Naive thymus-derived CD8-positive, alpha-beta T cell (primary cell): ENCODE data around the gene C21orf58. TPM values are rescaled to one million over a fixed set of nuclear protein-coding genes. Genes with fewer than 3 reads are reported as not detected.
A peak's percentile ranks its signal among the peaks of the same experiment; 100 is the strongest.

Experiments used
- ATAC-seq, 2 donors: fragments of 150-1000 bp; cut with Tn5 transposase in 1 of 2; sonication (Bioruptor Pico), chemical (Tn5 transposase) in 1 of 2; 1 replicate in 1 of 2; 2 replicates in 1 of 2; pipeline ENCODE4 v1.10.0; 2021; ENCODE audit warnings: mild to moderate bottlenecking in 2 of 2, moderate library complexity in 2 of 2
- POLR2A ChIA-PET: fragments of 350-600 bp; sonication (Branson Sonifier 250); formaldehyde crosslinking; loops from one replicate; lab custom pipeline; 2021; ENCODE audit warnings: antibody characterized with exemption; lab: Charles Lee
- DNase-seq, 10 donors: peaks; one replicate each; pipeline versions ENCODE4 v3.0.0 to v3.0.0-alpha.2; 2020 to 2022
- H3K27ac Mint-ChIP-seq, 10 donors: one replicate each; pipeline ENCODE4 v1.8.0; 2020 to 2022; ENCODE audit warnings: mild to moderate bottlenecking in 10 of 10, mixed read lengths in 10 of 10, moderate library complexity in 4 of 10, inconsistent platforms in 1 of 10
- H3K27me3 Mint-ChIP-seq, 5 donors: one replicate each; pipeline ENCODE4 v1.8.0; 2021 to 2022; ENCODE audit warnings: mixed read lengths in 5 of 5
- H3K36me3 Mint-ChIP-seq, 3 donors: one replicate each; pipeline ENCODE4 v1.8.0; 2020 to 2022; ENCODE audit warnings: mixed read lengths in 3 of 3, mild to moderate bottlenecking in 2 of 3, inconsistent platforms in 1 of 3
- H3K4me1 Mint-ChIP-seq, 4 donors: one replicate each; pipeline ENCODE4 v1.8.0; 2021 to 2022; ENCODE audit warnings: mixed read lengths in 4 of 4
- H3K4me3 Mint-ChIP-seq, 10 donors: one replicate each; pipeline ENCODE4 v1.8.0; 2020 to 2022; ENCODE audit warnings: mild to moderate bottlenecking in 10 of 10, mixed read lengths in 10 of 10, moderate library complexity in 6 of 10, inconsistent platforms in 1 of 10
- H3K9me3 Mint-ChIP-seq, 9 donors: one replicate each; pipeline ENCODE4 v1.8.0; 2020 to 2022; ENCODE audit warnings: mixed read lengths in 9 of 9, mild to moderate bottlenecking in 3 of 9, inconsistent platforms in 1 of 9, moderate library complexity in 1 of 9
- polyA plus RNA-seq, 3 donors: library from polyadenylated mRNA; unstranded; fragments of 300-500 nt; fragmentation: Illumina TruSeq; gene quantifications; one replicate each; pipeline ENCODE4 v1.2.3, GENCODE V29; 2021
- total RNA-seq, 8 experiments: library from RNA in 2 of 8; stranded (reverse) in 2 of 8; gene quantifications; one replicate each; pipeline ENCODE4 v1.2.3 and lab custom pipeline; 2021 to 2026

Gene C21orf58
- total and polyA plus RNA-seq, 5 experiments from 2014 or later, result 0.44 to 7.3 (median 1.2) TPM

DNA sequence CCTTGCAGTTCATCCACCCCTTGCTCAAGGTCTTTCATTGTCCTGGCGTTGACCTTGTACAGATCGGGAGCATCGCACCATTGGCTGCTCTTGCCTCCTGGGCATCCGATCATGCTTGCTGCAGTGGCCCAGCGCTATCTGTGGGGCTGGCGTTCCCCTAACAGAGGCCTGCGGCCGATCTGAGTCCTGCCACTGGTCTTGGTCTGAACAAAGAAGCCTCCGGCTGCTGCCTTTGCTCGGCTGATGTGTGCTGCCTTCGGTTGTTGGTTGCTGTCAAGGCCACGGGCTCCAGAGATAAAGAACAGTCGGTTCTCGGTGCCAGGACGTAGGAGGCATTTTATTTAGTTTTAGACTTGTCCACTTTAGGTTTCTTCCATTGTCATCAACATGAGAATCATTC lies 39.3 kb upstream of the C21orf58 start:
- peaks cover 4 to 71% (median 32%) of the 10 kb centered on the region in 3 donors for H3K36me3 Mint-ChIP-seq
- H3K9me3 Mint-ChIP-seq, result no peaks in the 10 kb centered on the region
- H3K27me3 Mint-ChIP-seq, result no peaks in the 10 kb centered on the region
- no peak overlapping the region for H3K4me3 Mint-ChIP-seq
- DNase-seq (no peak), ATAC-seq (no peak)
- H3K27ac Mint-ChIP-seq, result peak overlapping the region in 3 of 10 donors; percentile 49 to 60 (median 52)
- H3K4me1 Mint-ChIP-seq, result peaks cover 0 to 28% (median 4%) of the 10 kb centered on the region in 4 donors
- POLR2A ChIA-PET, result no interaction called here

DNA sequence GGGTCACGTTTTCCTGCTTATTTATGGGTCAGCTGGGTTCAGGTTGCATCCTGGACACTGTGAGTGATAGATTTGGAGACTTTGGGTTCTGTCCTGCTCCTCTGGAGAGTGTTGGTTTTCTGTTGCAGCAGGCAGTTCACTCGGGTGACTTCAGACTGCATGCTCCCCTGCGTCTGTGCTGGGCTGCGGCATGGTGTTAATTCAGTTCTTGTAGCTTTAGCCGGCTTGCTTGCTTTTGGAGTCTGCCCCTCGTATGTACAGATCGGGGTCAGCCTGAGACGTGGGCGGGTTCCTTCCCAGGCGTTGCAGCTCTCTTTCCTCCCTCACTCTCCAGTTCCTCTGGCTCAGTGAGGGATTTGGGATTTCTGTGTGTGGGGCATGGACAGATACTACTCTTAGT lies 38.3 kb upstream of the C21orf58 start:
- H3K9me3 Mint-ChIP-seq, result no peaks in the 10 kb centered on the region
- POLR2A ChIA-PET, result no interaction called here

DNA sequence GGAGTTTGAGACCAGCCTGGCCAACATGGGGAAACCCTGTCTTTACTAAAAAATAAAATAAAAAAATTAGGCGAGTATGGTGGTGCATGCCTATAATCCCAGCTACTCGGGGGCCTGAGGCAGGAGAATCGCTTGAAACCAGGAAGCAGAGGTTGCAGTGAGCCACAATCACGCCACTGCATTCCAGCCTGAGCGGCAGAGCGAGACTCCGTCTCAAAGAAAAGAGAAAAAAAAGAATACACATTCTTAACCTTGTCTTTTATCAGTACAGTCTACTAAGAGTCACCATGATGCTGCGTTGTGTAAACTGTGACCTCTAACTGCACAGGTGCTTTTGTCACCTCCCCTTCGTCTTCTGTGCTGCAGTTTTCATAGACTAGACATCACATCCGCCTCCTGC lies 37.5 kb upstream of the C21orf58 start:
- H3K9me3 Mint-ChIP-seq, result no peaks in the 10 kb centered on the region
- DNase-seq (no peak), ATAC-seq (no peak)
- H3K27me3 Mint-ChIP-seq, result no peaks in the 10 kb centered on the region
- peaks cover 4 to 77% (median 37%) of the 10 kb centered on the region in 3 donors for H3K36me3 Mint-ChIP-seq
- POLR2A ChIA-PET, result no interaction called here
- H3K4me1 Mint-ChIP-seq, result peaks cover 0 to 26% (median 1%) of the 10 kb centered on the region in 4 donors
- no peak overlapping the region for H3K4me3 Mint-ChIP-seq
- peak overlapping the region in 2 of 10 donors; percentile 37 to 55 for H3K27ac Mint-ChIP-seq

More for the DNA sequence above, 38.3 kb upstream of the C21orf58 start:
- Mint-ChIP-seq H3K36me3 (peaks cover 4 to 79% (median 38%) of the 10 kb centered on the region in 3 donors), H3K4me3 (no peak overlapping the region), H3K27ac (peak overlapping the region in 5 of 10 donors; percentile 7 to 43 (median 25)), H3K27me3 (no peaks in the 10 kb centered on the region), H3K4me1 (peaks cover 0 to 26% (median 2%) of the 10 kb centered on the region in 4 donors)
- no peak for DNase-seq
- ATAC-seq, result no peak

DNA sequence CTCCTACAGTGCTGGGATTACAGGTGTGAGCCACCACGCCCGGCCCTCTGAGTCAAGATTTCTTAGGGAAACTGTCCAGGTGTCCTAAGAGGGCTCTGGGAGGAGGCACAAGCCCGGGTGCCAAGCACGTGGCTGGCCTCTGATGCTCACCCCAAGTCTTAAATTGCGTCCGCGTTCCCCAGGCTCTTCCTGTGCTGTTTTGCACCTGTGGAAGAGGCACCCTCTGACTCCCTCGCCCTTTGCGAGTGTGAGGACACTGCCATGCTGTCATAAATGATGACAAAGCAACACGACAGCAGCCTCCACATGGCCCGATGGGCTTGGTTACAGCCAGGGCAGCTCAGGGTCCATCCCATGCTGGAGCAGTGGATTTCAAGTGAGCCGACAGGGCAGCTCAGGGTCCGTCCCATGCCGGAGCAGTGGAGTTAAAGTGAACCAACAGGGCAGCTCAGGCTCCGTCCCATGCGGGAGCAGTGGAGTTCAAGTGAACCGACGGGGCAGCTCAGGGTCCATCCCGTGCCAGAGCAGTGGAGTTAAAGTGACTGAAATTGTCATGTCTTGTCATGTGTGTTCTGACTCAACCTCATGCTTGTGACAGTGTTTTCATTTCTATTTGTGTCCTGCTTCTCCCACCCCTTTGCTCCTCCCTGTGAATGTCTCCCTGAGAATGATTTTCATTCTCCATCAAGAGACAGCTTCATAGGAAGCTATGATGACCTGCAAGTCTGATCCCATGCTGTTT lies 34.2 kb upstream of the C21orf58 start:
- DNase-seq (no peak), ATAC-seq (no peak)
- Mint-ChIP-seq H3K36me3 (peaks cover 0 to 84% (median 37%) of the 10 kb centered on the region in 3 donors), H3K4me1 (peaks cover 3 to 32% (median 7%) of the 10 kb centered on the region in 4 donors), H3K27ac (peak overlapping the region in 4 of 10 donors; percentile 31 to 79 (median 60)), H3K4me3 (no peak overlapping the region), H3K9me3 (no peaks in the 10 kb centered on the region), H3K27me3 (no peaks in the 10 kb centered on the region)
- POLR2A ChIA-PET, result no interaction called here

DNA sequence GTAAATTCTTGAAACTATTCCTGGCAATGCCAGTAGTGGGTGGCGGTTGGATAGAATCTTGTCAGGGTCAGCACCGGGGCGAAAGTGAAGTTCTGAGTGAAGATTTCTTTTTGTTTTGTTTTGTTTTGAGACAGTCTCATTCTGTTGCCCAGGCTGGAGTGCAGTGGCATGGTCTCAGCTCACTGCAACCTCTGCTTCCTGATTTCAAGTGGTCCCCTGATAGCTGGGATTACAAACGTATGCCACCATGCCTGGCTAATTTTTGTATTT lies 33.6 kb upstream of the C21orf58 start:
- no peaks in the 10 kb centered on the region for H3K27me3 Mint-ChIP-seq
- ATAC-seq, result no peak
- H3K4me1 Mint-ChIP-seq, result peaks cover 3 to 30% (median 7%) of the 10 kb centered on the region in 4 donors
- H3K4me3 Mint-ChIP-seq, result no peak overlapping the region
- DNase-seq, result no peak
- peak overlapping the region in 4 of 10 donors; percentile 5 to 78 (median 40) for H3K27ac Mint-ChIP-seq
- POLR2A ChIA-PET, result no interaction called here
- H3K36me3 Mint-ChIP-seq, result peaks cover 0 to 82% (median 37%) of the 10 kb centered on the region in 3 donors
- no peaks in the 10 kb centered on the region for H3K9me3 Mint-ChIP-seq

DNA sequence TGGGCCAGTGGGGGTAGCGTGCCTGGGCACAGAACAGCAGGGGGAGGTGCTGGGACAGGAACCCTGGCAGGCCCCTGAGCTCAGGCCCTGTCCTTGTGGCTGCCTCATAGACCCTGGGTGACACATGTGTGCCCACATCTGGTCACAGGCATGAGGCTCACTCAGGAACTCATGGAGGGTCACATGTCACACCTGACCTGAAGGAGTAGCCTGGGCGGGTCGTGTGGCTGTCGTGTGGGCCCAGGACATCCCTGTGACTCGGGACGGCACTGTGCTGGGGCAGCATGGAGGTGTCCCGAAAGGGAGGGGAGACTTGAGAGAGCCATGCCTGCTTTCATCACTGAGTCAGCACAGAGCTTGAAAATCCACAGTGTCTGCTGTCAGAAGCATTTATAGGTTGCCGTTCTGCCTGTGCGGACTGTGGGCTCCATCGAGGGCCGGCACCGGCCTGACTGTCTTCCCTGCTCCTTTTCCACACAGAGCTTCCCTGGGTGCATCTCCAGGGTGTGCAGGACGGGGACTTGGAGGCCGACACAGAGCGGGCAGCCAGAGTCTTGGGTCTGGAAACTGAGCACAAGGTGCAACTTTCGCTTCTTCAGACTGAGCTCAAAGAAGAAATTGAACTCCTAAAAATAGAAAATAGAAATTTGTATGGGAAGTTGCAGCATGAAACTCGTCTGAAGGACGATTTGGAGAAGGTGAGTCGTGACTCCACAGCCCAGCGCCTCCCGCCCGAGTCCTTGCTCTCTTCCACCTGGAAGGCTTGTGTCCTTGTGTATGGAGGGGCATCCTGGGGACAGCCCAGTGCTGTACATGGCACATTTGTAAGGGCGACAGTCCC lies 33.0 kb upstream of the C21orf58 start:
- peak overlapping the region in 5 of 10 donors; percentile 33 to 78 (median 52) for H3K27ac Mint-ChIP-seq
- peaks cover 0 to 81% (median 36%) of the 10 kb centered on the region in 3 donors for H3K36me3 Mint-ChIP-seq
- no peaks in the 10 kb centered on the region for H3K27me3 Mint-ChIP-seq
- DNase-seq (no peak), ATAC-seq (no peak)
- H3K9me3 Mint-ChIP-seq, result no peaks in the 10 kb centered on the region
- peak overlapping the region in 2 of 10 donors; percentile 6 to 22 for H3K4me3 Mint-ChIP-seq
- POLR2A ChIA-PET, result no interaction called here
- peaks cover 2 to 25% (median 7%) of the 10 kb centered on the region in 4 donors for H3K4me1 Mint-ChIP-seq

- POLR2A ChIA-PET, result no interaction called here
- ATAC-seq (no peak), DNase-seq (no peak)
- Mint-ChIP-seq H3K36me3 (peaks cover 0 to 83% (median 37%) of the 10 kb centered on the region in 3 donors), H3K9me3 (no peaks in the 10 kb centered on the region), H3K4me1 (peaks cover 2 to 20% (median 7%) of the 10 kb centered on the region in 4 donors), H3K27ac (peak overlapping the region in 4 of 10 donors; percentile 33 to 93 (median 70)), H3K27me3 (no peaks in the 10 kb centered on the region), H3K4me3 (peak overlapping the region in 1 of 10 donors; percentile 63)
These were observed 32.3 kb upstream of the C21orf58 start for GRCh38 chr21:46356005-46356338.

DNA sequence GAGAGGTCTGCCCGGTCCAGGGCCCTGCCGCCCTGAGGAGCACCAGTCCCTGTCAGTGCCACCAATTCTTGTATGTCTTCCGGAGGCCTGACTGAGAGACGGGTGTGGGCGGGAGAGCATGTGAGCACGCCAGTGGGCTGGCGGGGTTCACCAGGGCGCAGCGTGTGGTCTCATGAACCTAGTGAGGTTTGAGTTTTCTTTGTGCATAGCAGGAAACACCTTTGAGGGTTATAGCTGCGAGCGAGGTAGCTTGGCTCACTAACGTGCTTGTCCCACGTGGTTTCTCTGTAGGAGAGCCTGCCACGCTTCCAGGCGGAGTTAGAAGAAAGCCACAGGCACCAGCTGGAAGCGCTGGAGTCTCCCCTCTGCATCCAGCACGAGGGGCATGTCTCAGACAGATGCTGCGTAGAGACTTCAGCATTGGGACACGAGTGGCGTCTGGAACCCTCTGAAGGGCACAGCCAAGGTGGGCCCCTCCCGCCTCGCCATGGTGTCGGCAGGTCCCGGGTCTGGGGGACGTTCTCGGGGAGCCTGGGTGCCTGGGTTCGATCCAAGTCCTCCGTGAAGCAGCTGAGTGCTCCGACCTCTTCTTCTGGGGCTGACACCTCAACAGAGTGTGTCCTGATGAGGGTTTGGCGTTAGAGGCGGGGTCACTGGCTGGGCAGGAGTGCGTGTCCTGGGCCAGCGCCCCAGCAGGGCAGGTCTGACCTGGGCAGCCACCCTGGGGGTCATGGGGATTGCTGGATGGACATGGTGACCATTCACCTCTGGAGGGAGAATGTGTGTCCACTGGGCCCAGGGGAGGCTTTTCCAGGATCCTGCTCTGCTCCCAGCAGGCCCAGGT lies 31.7 kb upstream of the C21orf58 start:
- no peaks in the 10 kb centered on the region for H3K27me3 Mint-ChIP-seq
- peaks cover 0 to 83% (median 39%) of the 10 kb centered on the region in 3 donors for H3K36me3 Mint-ChIP-seq
- no peaks in the 10 kb centered on the region for H3K9me3 Mint-ChIP-seq
- H3K4me1 Mint-ChIP-seq, result peaks cover 2 to 19% (median 7%) of the 10 kb centered on the region in 4 donors
- ATAC-seq (peak; percentile 97 to 98), DNase-seq (peak in 9 of 10 donors; percentile 30 to 75 (median 49))
- H3K4me3 Mint-ChIP-seq, result peak overlapping the region; percentile 28 to 81 (median 68)
- POLR2A ChIA-PET, result no interaction called here
- H3K27ac Mint-ChIP-seq, result peak overlapping the region; percentile 51 to 94 (median 90)

GRCh38 chr21:46354518-46354917 lies 30.8 kb upstream of the C21orf58 start:
- H3K4me1 Mint-ChIP-seq, result peaks cover 2 to 19% (median 7%) of the 10 kb centered on the region in 4 donors
- H3K27me3 Mint-ChIP-seq, result no peaks in the 10 kb centered on the region
- peak overlapping the region in 6 of 10 donors; percentile 16 to 81 (median 66) for H3K4me3 Mint-ChIP-seq
- POLR2A ChIA-PET, result interaction anchor here (0.5 kb wide), 1 partner anchor 74 kb away, joined by 4 read pairs; no protein-coding TSS in a partner anchor
- peak overlapping the region in 6 of 10 donors; percentile 51 to 93 (median 90) for H3K27ac Mint-ChIP-seq
- H3K36me3 Mint-ChIP-seq, result peaks cover under 1 to 86% (median 42%) of the 10 kb centered on the region in 3 donors
- DNase-seq (no peak), ATAC-seq (no peak)
- no peaks in the 10 kb centered on the region for H3K9me3 Mint-ChIP-seq

DNA sequence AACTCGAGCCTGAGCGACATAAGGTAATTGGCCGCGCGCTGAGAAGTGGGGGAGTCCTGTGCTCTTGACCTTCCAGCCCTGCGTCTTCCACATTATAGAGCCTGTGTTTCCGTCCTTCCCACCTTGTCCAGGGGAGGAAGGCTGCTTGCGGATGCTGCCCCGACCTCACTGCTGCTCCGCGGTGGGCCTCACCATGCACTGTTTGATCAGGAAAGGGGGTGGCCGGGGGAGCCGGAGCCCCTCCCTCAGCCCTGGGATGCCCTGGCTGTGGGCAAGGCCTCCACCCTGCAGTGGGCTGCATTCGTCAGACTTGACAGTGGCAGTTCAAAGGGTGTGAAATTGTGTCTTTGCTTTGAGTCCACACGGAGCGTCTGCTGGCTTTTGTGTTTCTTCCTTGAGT lies 30.4 kb upstream of the C21orf58 start:
- POLR2A ChIA-PET, result no interaction called here
- no peak for ATAC-seq

DNA sequence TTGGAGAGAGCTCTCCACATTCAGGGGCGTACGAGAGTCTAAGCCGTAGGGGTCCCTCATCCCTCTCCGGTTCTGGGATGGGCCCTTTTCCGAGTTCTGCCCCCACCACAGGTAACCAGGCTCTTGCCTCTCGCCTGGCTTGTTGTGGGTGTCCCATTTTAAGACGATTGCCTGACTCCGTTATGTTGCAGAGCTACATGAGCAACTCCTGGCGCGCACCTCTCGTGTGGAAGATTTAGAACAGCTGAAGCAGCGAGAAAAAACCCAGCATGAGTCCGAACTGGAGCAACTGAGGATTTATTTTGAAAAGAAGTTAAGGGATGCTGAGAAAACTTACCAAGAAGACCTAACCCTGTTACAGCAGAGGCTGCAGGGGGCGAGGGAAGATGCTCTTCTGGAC lies 29.2 kb upstream of the C21orf58 start:
- POLR2A ChIA-PET, result no interaction called here
- Mint-ChIP-seq H3K27me3 (no peaks in the 10 kb centered on the region), H3K9me3 (no peaks in the 10 kb centered on the region), H3K4me3 (no peak overlapping the region), H3K27ac (peak overlapping the region in 1 of 10 donors; percentile 10), H3K4me1 (peaks cover 2 to 14% (median 7%) of the 10 kb centered on the region in 4 donors), H3K36me3 (peaks cover 4 to 89% (median 40%) of the 10 kb centered on the region in 3 donors)
- ATAC-seq, result no peak
- DNase-seq, result no peak

More for the DNA sequence above, 30.4 kb upstream of the C21orf58 start:
- H3K9me3 Mint-ChIP-seq, result no peaks in the 10 kb centered on the region
- peak overlapping the region in 3 of 10 donors; percentile 79 to 93 (median 91) for H3K27ac Mint-ChIP-seq
- no peaks in the 10 kb centered on the region for H3K27me3 Mint-ChIP-seq
- H3K4me1 Mint-ChIP-seq, result peaks cover 2 to 19% (median 7%) of the 10 kb centered on the region in 4 donors
- no peak for DNase-seq
- peaks cover 4 to 87% (median 45%) of the 10 kb centered on the region in 3 donors for H3K36me3 Mint-ChIP-seq
- peak overlapping the region in 2 of 10 donors; percentile 26 to 72 for H3K4me3 Mint-ChIP-seq

- POLR2A ChIA-PET, result no interaction called here
- Mint-ChIP-seq H3K27me3 (no peaks in the 10 kb centered on the region), H3K9me3 (no peaks in the 10 kb centered on the region), H3K36me3 (peaks cover 4 to 89% (median 40%) of the 10 kb centered on the region in 3 donors), H3K4me3 (no peak overlapping the region), H3K4me1 (peaks cover 2 to 13% (median 7%) of the 10 kb centered on the region in 4 donors), H3K27ac (no peak overlapping the region)
- DNase-seq (no peak), ATAC-seq (no peak)
These were observed 28.5 kb upstream of the C21orf58 start for GRCh38 chr21:46352164-46352515.
